ENCODE data around the gene DNASE1. TPM values are rescaled to one million over a fixed set of nuclear protein-coding genes. Genes with fewer than 3 reads are reported as not detected.
A peak's percentile ranks its signal among the peaks of the same experiment; 100 is the strongest.

DNASE1 gene
- total RNA-seq, 2 experiments from 2014 or later, result 39.7 to 44.2 TPM

GRCh38 chr16:3675601-3676130 lies 21.2 kb downstream of the DNASE1 start:
- Mint-ChIP-seq H3K27me3 (no peaks in the 10 kb centered on the region), H3K4me1 (peaks cover 5% of the 10 kb centered on the region), H3K9me3 (no peaks in the 10 kb centered on the region), H3K4me3 (no peak overlapping the region), H3K36me3 (ENCODE audit: low read depth) (peaks cover 28% of the 10 kb centered on the region), H3K27ac (no peak overlapping the region)
- DNase-seq, result no peak
- ChIA-PET POLR2A (no interaction called here), CTCF (interaction anchor here (0.5 to 0.6 kb wide), 2 partner anchors 49 to 787 kb away, joined by 3 to 4 read pairs; no protein-coding TSS in a partner anchor)

- H3K4me1 Mint-ChIP-seq, result no peaks in the 10 kb centered on the region
- no peak overlapping the region for H3K27ac Mint-ChIP-seq
- no peak overlapping the region for H3K4me3 Mint-ChIP-seq
- peaks cover 41% of the 10 kb centered on the region for H3K36me3 Mint-ChIP-seq (ENCODE audit: low read depth)
- ChIA-PET CTCF (interaction anchor here (0.5 to 1.3 kb wide), 3 partner anchors 12 to 54 kb away, joined by 3 to 5 read pairs (median 4); no protein-coding TSS in a partner anchor), POLR2A (interaction anchor here (0.6 kb wide), 1 partner anchor 161 kb away, joined by 3 read pairs; no protein-coding TSS in a partner anchor)
- no peak for DNase-seq
- no peaks in the 10 kb centered on the region for H3K27me3 Mint-ChIP-seq
- H3K9me3 Mint-ChIP-seq, result no peaks in the 10 kb centered on the region
These were observed 23.5 kb downstream of the DNASE1 start for GRCh38 chr16:3677994-3678393.

DNA sequence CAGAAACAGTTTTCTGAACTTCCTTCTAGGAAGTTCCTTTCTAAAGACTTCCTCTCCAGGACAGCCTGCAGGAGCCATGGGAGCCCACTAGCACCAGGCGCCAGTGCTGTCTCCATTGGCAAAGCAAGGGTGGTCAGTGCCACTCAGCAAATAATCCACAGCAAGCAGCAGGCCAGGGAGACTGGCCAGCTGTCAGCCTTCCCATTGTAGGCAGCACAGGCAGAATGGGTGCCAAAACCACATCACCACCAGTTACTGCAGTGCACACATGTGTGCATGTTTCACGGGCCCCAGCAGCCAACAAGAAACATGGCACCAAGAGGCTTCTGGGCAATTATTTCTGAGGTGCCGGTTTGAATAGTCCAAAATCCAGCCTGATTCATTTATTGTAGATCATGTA lies 26.7 kb downstream of the DNASE1 start:
- POLR2A ChIA-PET, result no interaction called here

GRCh38 chr16:3687021-3687420 lies 32.5 kb downstream of the DNASE1 start:
- ChIA-PET POLR2A (no interaction called here), CTCF (interaction anchor here (1.4 kb wide), 1 partner anchor 41 kb away, joined by 5 read pairs; no protein-coding TSS in a partner anchor)
- no peak overlapping the region for H3K27ac Mint-ChIP-seq
- DNase-seq, result no peak
- peaks cover 8% of the 10 kb centered on the region for H3K4me1 Mint-ChIP-seq
- no peak overlapping the region for H3K4me3 Mint-ChIP-seq
- H3K36me3 Mint-ChIP-seq (ENCODE audit: low read depth), result peaks cover 38% of the 10 kb centered on the region
- H3K9me3 Mint-ChIP-seq, result no peaks in the 10 kb centered on the region
- no peaks in the 10 kb centered on the region for H3K27me3 Mint-ChIP-seq

More for the DNA sequence above, 26.7 kb downstream of the DNASE1 start:
- CTCF ChIA-PET, result no interaction called here
- H3K27me3 Mint-ChIP-seq, result no peaks in the 10 kb centered on the region
- no peak overlapping the region for H3K27ac Mint-ChIP-seq
- H3K4me1 Mint-ChIP-seq, result no peaks in the 10 kb centered on the region
- peaks cover 37% of the 10 kb centered on the region for H3K36me3 Mint-ChIP-seq (ENCODE audit: low read depth)
- DNase-seq, result no peak
- no peak overlapping the region for H3K4me3 Mint-ChIP-seq
- H3K9me3 Mint-ChIP-seq, result no peaks in the 10 kb centered on the region

- Mint-ChIP-seq H3K9me3 (no peaks in the 10 kb centered on the region), H3K27ac (no peak overlapping the region), H3K4me3 (no peak overlapping the region), H3K4me1 (peaks cover 8% of the 10 kb centered on the region), H3K27me3 (no peaks in the 10 kb centered on the region), H3K36me3 (ENCODE audit: low read depth) (peaks cover 31% of the 10 kb centered on the region)
- DNase-seq, result no peak
- POLR2A ChIA-PET, result no interaction called here
- CTCF ChIA-PET, result interaction anchor here (1.4 kb wide), 2 partner anchors 41 to 566 kb away, joined by 4 to 5 read pairs; no protein-coding TSS in a partner anchor
These were observed 33.3 kb downstream of the DNASE1 start for GRCh38 chr16:3687792-3688191.

DNA sequence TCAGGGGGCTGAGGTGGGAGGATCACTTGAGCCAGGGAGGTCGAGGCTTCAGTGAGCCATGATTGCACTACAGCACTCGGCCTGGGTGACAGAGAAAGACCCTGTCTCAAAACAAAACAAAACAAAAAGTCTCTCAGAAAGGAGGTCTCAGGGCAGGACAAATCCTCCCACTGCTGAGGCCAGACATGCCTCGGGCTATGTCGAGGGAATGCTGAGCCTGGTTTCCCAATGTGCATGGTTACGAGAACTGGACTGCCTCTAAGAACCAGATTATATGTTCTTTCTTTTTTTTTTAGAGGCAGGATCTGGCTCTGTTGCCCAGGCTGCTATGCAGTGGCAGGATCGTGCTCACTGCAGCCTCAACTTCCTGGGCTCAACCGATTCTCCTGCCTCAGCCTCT lies 35.2 kb downstream of the DNASE1 start:
- no peak overlapping the region for H3K4me3 Mint-ChIP-seq
- no peaks in the 10 kb centered on the region for H3K27me3 Mint-ChIP-seq
- no peaks in the 10 kb centered on the region for H3K9me3 Mint-ChIP-seq
- no peak for DNase-seq
- ChIA-PET POLR2A (no interaction called here), CTCF (interaction anchor here (0.8 to 1.0 kb wide), 3 partner anchors 12 to 27 kb away, joined by 3 read pairs; no protein-coding TSS in a partner anchor)
- H3K27ac Mint-ChIP-seq, result no peak overlapping the region
- peaks cover 8% of the 10 kb centered on the region for H3K4me1 Mint-ChIP-seq
- peaks cover 25% of the 10 kb centered on the region for H3K36me3 Mint-ChIP-seq (ENCODE audit: low read depth)

DNA sequence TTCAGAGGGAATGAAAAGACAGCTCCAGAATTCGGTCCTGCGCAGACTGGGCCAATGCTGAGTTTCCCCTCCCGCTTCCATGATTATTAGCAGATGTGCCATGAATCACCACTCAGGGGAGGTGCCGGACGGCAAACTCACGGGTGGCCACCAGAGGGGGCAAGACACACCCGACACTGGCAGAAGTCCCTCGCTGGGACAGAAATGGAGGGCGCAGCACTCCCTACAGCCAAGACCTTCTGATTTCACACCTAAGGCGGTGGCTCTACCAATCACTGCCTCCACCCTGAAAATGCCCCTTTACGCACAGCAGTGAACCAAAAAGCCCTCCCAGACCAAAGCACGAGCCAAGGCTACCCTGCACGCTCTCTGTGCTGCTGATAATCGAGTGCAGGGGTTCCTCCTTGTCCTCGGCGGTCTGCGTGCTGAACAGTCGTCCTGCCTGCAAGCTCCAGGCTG lies 36.0 kb downstream of the DNASE1 start:
- H3K36me3 Mint-ChIP-seq (ENCODE audit: low read depth), result peaks cover 21% of the 10 kb centered on the region
- H3K27me3 Mint-ChIP-seq, result no peaks in the 10 kb centered on the region
- peak overlapping the region; percentile 46 for H3K27ac Mint-ChIP-seq
- H3K4me1 Mint-ChIP-seq, result peaks cover 9% of the 10 kb centered on the region
- DNase-seq, result peak; percentile 86
- no peaks in the 10 kb centered on the region for H3K9me3 Mint-ChIP-seq
- CTCF ChIA-PET, result interaction anchor here (0.8 to 1.4 kb wide), 5 partner anchors 9 to 23 kb away, joined by 3 to 6 read pairs (median 3); no protein-coding TSS in a partner anchor
- POLR2A ChIA-PET, result no interaction called here
- no peak overlapping the region for H3K4me3 Mint-ChIP-seq

DNA sequence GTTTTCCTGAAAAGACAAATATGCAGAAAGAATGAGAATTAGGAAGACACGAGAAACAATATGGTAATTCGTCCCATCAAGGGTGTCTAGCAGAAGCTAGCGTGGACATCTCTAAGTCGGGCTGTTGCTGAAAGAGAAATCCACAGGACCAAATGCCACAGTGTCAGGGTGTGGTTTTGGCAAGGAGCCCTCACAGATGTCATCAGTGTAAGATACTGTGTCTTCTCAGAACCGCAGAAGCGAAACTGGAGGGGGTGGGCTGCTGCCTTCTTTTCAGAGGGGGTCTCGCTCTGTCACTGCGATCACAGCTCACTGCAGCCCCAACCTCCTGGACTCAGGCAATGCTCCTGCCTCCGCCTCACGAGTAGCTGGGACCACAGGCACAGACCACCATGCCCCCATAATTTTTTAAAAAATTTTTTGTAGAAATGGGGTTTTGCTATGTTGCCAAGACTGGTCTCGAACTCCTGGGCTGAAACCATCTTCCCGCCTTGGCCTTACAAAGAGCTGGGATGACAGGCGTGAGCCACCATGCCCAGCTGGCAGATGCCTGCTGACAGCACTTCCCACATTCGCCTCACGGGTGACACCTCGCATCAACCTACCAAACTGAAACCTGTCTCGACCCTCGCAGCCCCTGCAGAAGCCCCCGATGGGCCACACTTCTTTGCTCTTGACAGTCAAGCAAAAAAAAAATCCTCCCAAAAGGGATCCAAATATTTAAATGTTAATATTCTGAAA lies 36.7 kb downstream of the DNASE1 start:
- Mint-ChIP-seq H3K4me1 (peaks cover 10% of the 10 kb centered on the region), H3K27me3 (no peaks in the 10 kb centered on the region), H3K36me3 (ENCODE audit: low read depth) (peaks cover 15% of the 10 kb centered on the region), H3K4me3 (no peak overlapping the region), H3K9me3 (no peaks in the 10 kb centered on the region), H3K27ac (no peak overlapping the region)
- CTCF ChIA-PET, result interaction anchor here (0.7 to 1.4 kb wide), 7 partner anchors 9 to 182 kb away, joined by 3 to 6 read pairs (median 3); partner anchors contain the start of gene TRAP1
- POLR2A ChIA-PET, result no interaction called here
- no peak for DNase-seq

DNA sequence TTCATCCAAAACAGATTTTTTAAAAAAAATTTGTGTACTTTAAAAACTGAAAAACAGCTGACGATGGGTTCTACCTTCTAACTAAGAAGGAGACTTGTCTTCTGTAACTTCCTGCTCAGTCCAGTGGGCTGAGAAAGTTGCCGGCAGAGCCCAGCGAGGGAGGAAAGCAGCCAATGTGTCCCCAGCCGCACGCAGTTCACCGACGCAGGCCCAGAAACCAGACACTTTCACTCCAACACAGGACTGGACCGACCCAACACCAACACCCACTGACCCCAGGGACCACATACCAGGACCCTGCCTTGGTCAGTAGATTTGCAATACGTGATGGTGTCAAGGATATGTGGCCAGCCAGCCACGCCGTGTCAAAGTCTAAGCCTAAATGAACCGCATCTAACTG lies 37.3 kb downstream of the DNASE1 start:
- ChIA-PET POLR2A (no interaction called here), CTCF (interaction anchor here (0.6 to 1.4 kb wide), 6 partner anchors 8 to 1265 kb away, joined by 3 to 6 read pairs (median 3); partner anchors contain the start of gene TRAP1)
- Mint-ChIP-seq H3K9me3 (no peaks in the 10 kb centered on the region), H3K4me3 (no peak overlapping the region), H3K36me3 (ENCODE audit: low read depth) (peaks cover 14% of the 10 kb centered on the region), H3K27ac (no peak overlapping the region), H3K4me1 (peaks cover 10% of the 10 kb centered on the region), H3K27me3 (no peaks in the 10 kb centered on the region)
- DNase-seq, result no peak

DNA sequence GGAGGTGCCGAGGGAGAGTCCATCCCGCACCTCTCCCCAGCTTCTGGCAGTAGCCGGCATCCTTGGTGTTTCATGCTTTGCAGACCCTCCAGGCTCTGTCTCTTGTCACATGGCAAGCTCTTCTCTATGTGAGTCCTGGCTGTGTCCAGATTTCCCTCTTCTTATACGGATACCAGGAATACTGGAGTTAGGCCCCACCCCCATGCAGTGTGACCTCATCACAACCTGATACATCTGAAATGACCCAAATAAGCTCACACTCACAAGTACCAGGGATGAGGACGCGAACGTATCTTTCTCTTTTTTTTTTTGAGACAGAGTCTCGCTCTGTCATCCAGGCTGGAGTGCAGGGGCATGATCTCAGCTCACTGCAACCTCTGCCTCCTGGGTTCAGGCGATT lies 39.6 kb downstream of the DNASE1 start:
- POLR2A ChIA-PET, result no interaction called here
- Mint-ChIP-seq H3K9me3 (no peaks in the 10 kb centered on the region), H3K36me3 (ENCODE audit: low read depth) (peaks cover 4% of the 10 kb centered on the region), H3K27ac (no peak overlapping the region), H3K4me3 (no peak overlapping the region), H3K27me3 (no peaks in the 10 kb centered on the region), H3K4me1 (peaks cover 16% of the 10 kb centered on the region)
- CTCF ChIA-PET, result interaction anchor here (0.7 kb wide), 1 partner anchor 67 kb away, joined by 3 read pairs; no protein-coding TSS in a partner anchor
- DNase-seq, result no peak

- Mint-ChIP-seq H3K9me3 (no peaks in the 10 kb centered on the region), H3K4me3 (no peak overlapping the region), H3K4me1 (peaks cover 18% of the 10 kb centered on the region), H3K36me3 (ENCODE audit: low read depth) (no peaks in the 10 kb centered on the region), H3K27me3 (no peaks in the 10 kb centered on the region), H3K27ac (no peak overlapping the region)
- DNase-seq, result no peak
- POLR2A ChIA-PET, result no interaction called here
- CTCF ChIA-PET, result interaction anchor here (0.6 to 1.0 kb wide), 3 partner anchors 84 to 558 kb away, joined by 3 to 4 read pairs (median 3); partner anchors contain the start of gene SLX4
These were observed 41.3 kb downstream of the DNASE1 start for GRCh38 chr16:3695610-3696369.

GRCh38 chr16:3696425-3697218 lies 42.1 kb downstream of the DNASE1 start:
- ChIA-PET POLR2A (no interaction called here), CTCF (interaction anchor here (1.0 kb wide), 1 partner anchor 85 kb away, joined by 4 read pairs; the partner anchor contains the start of gene SLX4)
- DNase-seq, result no peak
- no peaks in the 10 kb centered on the region for H3K27me3 Mint-ChIP-seq
- no peaks in the 10 kb centered on the region for H3K9me3 Mint-ChIP-seq
- no peak overlapping the region for H3K27ac Mint-ChIP-seq
- no peaks in the 10 kb centered on the region for H3K36me3 Mint-ChIP-seq (ENCODE audit: low read depth)
- H3K4me3 Mint-ChIP-seq, result no peak overlapping the region
- H3K4me1 Mint-ChIP-seq, result peaks cover 15% of the 10 kb centered on the region
